K562 (cell line): Measurements from ENCODE around the gene CHPF2. TPM values are rescaled to one million over a fixed set of nuclear protein-coding genes. Genes with fewer than 3 reads are reported as not detected.

ENCODE experiments used
- ATAC-seq: fragments of 200-7000 bp; cut with Tn5 transposase; 3 replicates; pipeline ENCODE4 v1.9.1; 2020; ENCODE audit warnings: moderate library complexity
- BruUV-seq: library from RNA; stranded (reverse); fragments of 400-500 nt; replicated peaks from 2 replicates; lab custom pipeline; 2021; lab: Mats Ljungman, UMichigan
- CTCF ChIA-PET: fragments of 300-600 bp; formaldehyde crosslinking; extraction: SDS; loops from one replicate; lab custom pipeline; 2021; ENCODE audit warnings: low intra/inter-chr PET ratio; lab: Yijun Ruan, JAX
- POLR2A ChIA-PET: fragments of 300-600, 350-650 bp; sonication (Branson Sonifier 250); formaldehyde crosslinking; extraction: SDS; loops from one replicate; lab custom pipeline; 2021; ENCODE audit warnings: antibody characterized with exemption, inconsistent platforms; lab: Yijun Ruan, JAX
- DNase-seq, 4 experiments: peaks; one replicate each; pipeline versions ENCODE4 v3.0.0 to v3.0.0-alpha.2; 2011 to 2018; ENCODE audit warnings: low spot score in 3 of 4, mixed read lengths in 3 of 4; ENCODE audit errors: extremely low read depth in 1 of 4
- FAIRE-seq: peaks from 2 replicates; lab custom pipeline; 2011; peaks lifted over from hg19 to GRCh38; lab: Jason Lieb, UNC
- H2AFZ ChIP-seq: 2 replicates; pipeline ENCODE4 v1.6.0; 2011; ENCODE audit warnings: low read depth, low read length, control low read depth, inconsistent platforms
- H3K27ac ChIP-seq: fragments of 200-600 bp; 3 replicates; pipeline ENCODE4 v1.8.0; 2011; ENCODE audit warnings: low read depth, mild to moderate bottlenecking, control low read depth, inconsistent platforms, low read length, moderate library complexity, mixed read lengths; ENCODE audit errors: extremely low read depth
- H3K27me3 ChIP-seq, 2 experiments: fragments of 300-600 bp in 1 of 2; 2 replicates in 1 of 2; 3 replicates in 1 of 2; pipeline versions ENCODE4 v1.6.0 to v1.8.0; 2011; ENCODE audit warnings: inconsistent platforms in 2 of 2, low read length in 2 of 2, mild to moderate bottlenecking in 1 of 2, mixed read lengths in 1 of 2, moderate library complexity in 1 of 2; ENCODE audit not compliant: control insufficient read depth in 2 of 2, insufficient read depth in 2 of 2
- H3K36me3 ChIP-seq: fragments of 300-600 bp; 3 replicates; pipeline ENCODE4 v1.8.0; 2011; ENCODE audit warnings: mild to moderate bottlenecking, low read length, inconsistent platforms; ENCODE audit not compliant: control insufficient read depth, insufficient read depth
- H3K4me1 ChIP-seq, 2 experiments: fragments of 200-600 bp in 1 of 2; replicated peaks in 1 of 2; 2 replicates in 1 of 2; 3 replicates in 1 of 2; pipeline versions ENCODE4 v1.5.1 to v1.8.0; 2011; ENCODE audit warnings: inconsistent platforms in 2 of 2, low read length in 2 of 2, mild to moderate bottlenecking in 1 of 2, mixed read lengths in 1 of 2, moderate library complexity in 1 of 2; ENCODE audit not compliant: control insufficient read depth in 2 of 2, insufficient read depth in 2 of 2
- H3K4me2 ChIP-seq: 2 replicates; pipeline ENCODE4 v1.6.1; 2011; ENCODE audit warnings: low read length, control low read depth, inconsistent platforms, mixed read lengths; ENCODE audit not compliant: insufficient read depth
- H3K4me3 ChIP-seq: fragments of 200-600 bp; sonication (generic), shearing (Covaris generic); 2 replicates; pipeline ENCODE4 v1.5.1; 2016; ENCODE audit warnings: control low read depth, inconsistent platforms
- H3K79me2 ChIP-seq: fragments of 200-600 bp; 3 replicates; pipeline ENCODE4 v1.8.0; 2011; ENCODE audit warnings: low read length, inconsistent platforms; ENCODE audit not compliant: control insufficient read depth, insufficient read depth
- H3K9ac ChIP-seq, 2 experiments: 2 replicates each; pipeline versions ENCODE4 v1.6.0 to v1.6.1; 2011; ENCODE audit warnings: low read depth in 2 of 2, low read length in 2 of 2, control low read depth in 1 of 2, inconsistent platforms in 1 of 2, mild to moderate bottlenecking in 1 of 2, mixed read lengths in 1 of 2; ENCODE audit not compliant: insufficient read depth in 1 of 2
- H3K9me1 ChIP-seq: one replicate; pipeline ENCODE4 v1.6.0; 2011; ENCODE audit warnings: inconsistent platforms, mild to moderate bottlenecking, low read length, moderate library complexity; ENCODE audit not compliant: control insufficient read depth, insufficient read depth
- H3K9me3 ChIP-seq: replicated peaks from 2 replicates; pipeline ENCODE4 v1.5.1; 2011; ENCODE audit warnings: low read depth, low read length, inconsistent platforms; ENCODE audit not compliant: control insufficient read depth, insufficient read depth
- H4K20me1 ChIP-seq: replicated peaks from 2 replicates; pipeline ENCODE4 v1.6.1; 2011; ENCODE audit warnings: low read length, inconsistent platforms, mixed read lengths; ENCODE audit not compliant: control insufficient read depth, insufficient read depth
- KDM2B ChIP-seq: fragments of 250-450 bp; sonication (Bioruptor Pico); IDR thresholded peaks from 2 replicates; pipeline ENCODE4 v1.8.0; 2021; ENCODE audit warnings: mild to moderate bottlenecking, moderate library complexity
- NFXL1 ChIP-seq: fragments of 450-650 bp; formaldehyde crosslinking; IDR thresholded peaks from 2 replicates; pipeline ENCODE4 v1.4.0; 2021; ENCODE audit warnings: mild to moderate bottlenecking
- TOE1 ChIP-seq, 2 experiments: fragments of 450-650 bp in 1 of 2; sonication (generic) in 1 of 2; formaldehyde crosslinking in 1 of 2; IDR thresholded peaks; 2 replicates each; pipeline versions ENCODE4 v1.7.1 to v1.8.0; 2016 to 2022; ENCODE audit warnings: borderline replicate concordance in 2 of 2, mild to moderate bottlenecking in 2 of 2, antibody characterized with exemption in 1 of 2, inconsistent platforms in 1 of 2, low read depth in 1 of 2, missing genetic modification reagents in 1 of 2, moderate library complexity in 1 of 2
- USF1 ChIP-seq: sonication (generic); formaldehyde crosslinking; IDR thresholded peaks from 2 replicates; pipeline ENCODE4 v1.9.0; 2022; ENCODE audit warnings: mild to moderate bottlenecking, missing genetic modification reagents
- ZNF274 ChIP-seq: IDR thresholded peaks from 2 replicates; pipeline ENCODE4 v1.6.1; 2011; ENCODE audit warnings: low read depth, mild to moderate bottlenecking, low read length, moderate library complexity, borderline replicate concordance
- WGBS: fragments of 100-300 bp; shearing (Covaris generic); methylation state at CpG from one replicate; pipeline ENCODE4 v1.1.6; 2016; ENCODE audit warnings: low coverage, mixed read lengths; ENCODE audit not compliant: insufficient coverage; ENCODE audit errors: missing lambda C conversion rate; 5-methylcytosine and 5-hydroxymethylcytosine counted together
- in situ Hi-C: fragments of 300-500 bp; cut with MboI; formaldehyde crosslinking; loops from 4 replicates; pipeline ENCODE4 v1.15.0; 2018; ENCODE audit warnings: inconsistent platforms, mixed read lengths
- intact Hi-C: fragments of 100-400 bp; cut with micrococcal nuclease; formaldehyde crosslinking; loops from 2 replicates; pipeline ENCODE4 v1.14.2; 2022
- polyA plus RNA-seq, 8 experiments: library from polyadenylated mRNA; depleted of rRNA in 4 of 8; stranded (reverse) in 5 of 8; unstranded in 3 of 8; fragments of >200 nt; fragmentation: Nextera tagmentation in 2 of 8; fragmentation: Illumina TruSeq in 1 of 8; extraction: Ambion mirVana in 2 of 8; extraction: Trizol in 1 of 8; gene quantifications; 2 replicates each; pipeline versions ENCODE4 v1.2.1 to v1.2.3, GENCODE V29; 2011 to 2014; ENCODE audit warnings: inconsistent platforms in 1 of 8, missing spikeins in 1 of 8
- total RNA-seq, 7 experiments: library from RNA; depleted of rRNA in 6 of 7; stranded (reverse); fragments of >200 nt in 6 of 7; fragmentation: Illumina TruSeq in 2 of 7; extraction: Trizol in 2 of 7; gene quantifications; 2 replicates each; pipeline versions ENCODE4 v1.2.1 to v1.2.3, GENCODE V29; 2011 to 2021; ENCODE audit warnings: low replicate concordance in 1 of 7

The CHPF2 gene
- total and polyA plus RNA-seq, 9 of the 15 experiments (the other 6 are each of a cell fraction or from before 2014, with no cell fraction given): 0.08 to 32.8 (median 10.5) TPM

GRCh38 chr7:151233804-151234203 is 1.5 kb downstream of the CHPF2 start:
- CTCF ChIA-PET: no interaction called here

More at GRCh38 chr7:151233804-151234203, 1.5 kb downstream of the CHPF2 start:
- Histone ChIP-seq H3K9me3 (no peaks in the 10 kb centered on the region), H3K79me2 (peaks cover 27% of the 10 kb centered on the region), H3K27me3 (no peaks in the 10 kb centered on the region), H3K4me2 (peak overlapping the region; percentile 94), H3K27ac (peak overlapping the region; percentile 81; the same call in 1 of the 3 replicates), H3K36me3 (peaks cover 42% of the 10 kb centered on the region; the same call in 2 of the 3 replicates), H2AFZ (no peak overlapping the region), H3K4me3 (peak overlapping the region; percentile 92), H3K9ac (peak overlapping the region; percentile 79 to 96; a peak in 3 of 4 replicates), H4K20me1 (peaks cover 36% of the 10 kb centered on the region), H3K9me1 (peaks cover 4% of the 10 kb centered on the region), H3K4me1 (peaks cover 14 to 48% of the 10 kb centered on the region in 2 experiments; a peak in 4 of 5 replicates)
- TSS peak; percentile 49 for BruUV-seq
- no peak for ATAC-seq
- WGBS: 81% methylated on average over 9 of the region's 9 CpGs
- DNase-seq: no peak
- intact Hi-C loops (loop anchor here (5.0 kb wide), 1 partner anchor 227 kb away; no protein-coding TSS in a partner anchor), in situ Hi-C loops (no loop called here)
- FAIRE-seq: no peak
- POLR2A ChIA-PET: interaction anchor here (3.1 to 3.3 kb wide), 2 partner anchors 9 to 22 kb away, joined by 12 to 34 read pairs; partner anchors contain the start of gene H2BK1
- TF ChIP-seq ZNF274 (no peak), NFXL1 (no peak), TOE1 (IDR thresholded peaks at IDR 0.05; ENCODE audit: borderline replicate concordance) (no peak), TOE1 (CRISPR knock-in tag; IDR thresholded peaks at IDR 0.05; ENCODE audit: borderline replicate concordance, low read depth) (0 out of 2 replicates have a peak, but pooled peaks have one; percentile 50), KDM2B (CRISPR knock-in tag) (no peak), USF1 (0 out of 2 replicates have a peak, but pooled peaks have one; percentile 17)
